Measurements from ENCODE around the gene RAPGEF6.

RAPGEF6 gene

GRCh38 chr5:131550606-131551005 lies 84.4 kb downstream of the RAPGEF6 start:
- DNase-seq (ENCODE audit: low read depth in 1 of 2, low spot score in 1 of 2): no peak

- no peak for DNase-seq (ENCODE audit: low read depth in 1 of 2, low spot score in 1 of 2)
Observed at GRCh38 chr5:131548176-131548575, 86.9 kb downstream of the RAPGEF6 start.

DNA sequence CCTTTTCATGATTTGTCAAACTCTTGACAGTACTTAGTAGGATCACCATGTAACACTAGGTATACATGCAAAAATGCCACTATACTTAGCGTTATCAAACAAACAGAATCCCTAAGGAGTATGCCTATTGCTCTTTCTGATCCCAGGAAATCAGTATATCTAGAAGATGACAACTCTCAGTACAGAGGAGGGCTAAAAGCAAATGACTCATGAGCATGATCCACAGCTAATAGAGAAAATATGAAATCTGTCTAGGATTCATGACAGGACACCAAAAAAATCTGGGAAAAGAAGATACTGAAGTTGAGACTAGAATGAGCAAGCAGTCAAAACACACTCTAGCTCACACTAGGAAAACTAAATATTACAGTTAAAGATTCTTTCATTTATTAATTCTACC lies 89.2 kb downstream of the RAPGEF6 start:
- no peak for DNase-seq (ENCODE audit: low read depth in 1 of 2, low spot score in 1 of 2)

- no peak for DNase-seq (ENCODE audit: low read depth in 1 of 2, low spot score in 1 of 2)
Observed at GRCh38 chr5:131542723-131543122, 92.3 kb downstream of the RAPGEF6 start.

DNA sequence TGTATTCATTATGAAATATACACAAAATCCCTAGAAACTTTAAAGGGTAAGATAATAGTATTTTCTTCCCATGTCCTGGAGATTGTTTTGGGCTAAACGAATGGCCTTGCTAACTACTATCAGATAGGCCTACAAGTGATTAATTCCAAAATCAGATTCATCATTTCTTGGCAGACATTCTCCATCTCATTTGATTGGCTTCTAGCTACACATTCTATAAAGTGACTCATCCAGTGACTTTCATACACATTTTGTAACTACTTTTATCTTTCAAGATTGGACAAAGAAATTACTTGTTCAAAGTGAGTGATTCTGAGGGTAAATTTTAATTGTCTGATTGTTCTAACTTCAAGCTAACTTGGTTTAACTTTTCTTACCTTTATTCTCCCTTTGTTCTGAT lies 93.3 kb downstream of the RAPGEF6 start:
- no peak for DNase-seq (ENCODE audit: low read depth in 1 of 2, low spot score in 1 of 2)

- DNase-seq (ENCODE audit: low read depth in 1 of 2, low spot score in 1 of 2): no peak
Observed at GRCh38 chr5:131541071-131541470, 94.0 kb downstream of the RAPGEF6 start.

DNA sequence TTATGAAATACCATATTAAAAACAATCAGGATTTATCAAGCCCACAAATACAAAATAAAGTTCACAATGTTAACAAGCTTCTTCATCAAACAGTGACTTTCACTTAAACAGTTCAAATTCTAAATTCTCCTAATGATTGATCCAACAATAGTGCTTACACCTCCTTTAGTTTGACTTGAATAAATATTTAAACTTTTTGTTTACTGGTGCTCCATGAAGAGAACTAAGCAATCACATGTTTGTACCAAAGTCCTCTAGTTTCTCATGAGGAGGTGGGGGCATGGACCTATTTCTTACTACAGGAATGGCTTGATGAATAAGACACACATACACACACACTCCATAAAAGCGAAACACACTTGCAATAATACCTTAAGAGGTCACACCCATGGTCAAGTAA lies 95.8 kb downstream of the RAPGEF6 start:
- DNase-seq (ENCODE audit: low read depth in 1 of 2, low spot score in 1 of 2): no peak

DNA sequence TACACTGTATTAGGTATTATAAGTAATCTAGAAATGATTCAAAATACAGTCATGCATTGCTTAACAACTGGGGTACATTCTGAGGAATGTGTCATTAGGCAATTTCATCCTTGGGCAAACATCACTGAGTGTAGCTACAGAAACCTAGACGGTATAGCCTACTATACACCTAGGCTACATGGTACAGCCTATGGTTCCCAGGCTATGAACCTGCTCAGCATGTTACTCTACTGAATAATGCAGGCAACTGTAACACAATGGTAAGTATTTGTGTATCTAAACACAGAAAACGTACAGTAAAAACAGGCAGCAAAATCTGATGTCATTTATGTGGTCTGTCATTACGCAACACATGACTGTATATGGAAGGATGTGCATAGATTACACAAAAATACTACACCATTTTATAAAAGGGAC lies 96.8 kb downstream of the RAPGEF6 start:
- DNase-seq (ENCODE audit: low read depth in 1 of 2, low spot score in 1 of 2): no peak

DNA sequence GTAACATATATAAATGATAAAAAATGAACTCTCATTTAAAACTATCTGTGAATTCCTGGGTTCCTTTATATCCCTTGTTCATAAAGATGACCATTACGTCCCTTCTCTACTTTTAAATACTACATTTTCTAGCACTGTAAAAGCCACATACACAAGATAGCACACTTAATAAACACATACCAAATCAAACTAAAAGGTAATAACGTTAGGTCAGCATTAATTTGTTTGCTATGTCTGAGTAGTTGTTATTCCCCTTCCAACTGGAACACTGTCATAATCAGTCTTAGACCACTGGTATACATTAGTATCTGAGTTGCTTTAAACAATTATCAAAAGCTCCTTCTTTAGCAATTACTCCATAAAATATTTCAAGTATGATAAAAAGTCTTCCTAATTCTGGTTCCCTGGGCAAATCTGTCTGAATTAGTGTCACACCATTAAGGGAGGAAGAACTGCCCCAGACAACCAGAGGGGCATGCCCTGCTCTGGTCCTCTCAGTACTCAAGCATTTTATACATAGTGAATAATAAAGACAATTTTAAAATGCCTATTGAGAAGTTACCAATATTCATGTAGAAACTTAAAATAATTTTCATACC lies 98.1 kb downstream of the RAPGEF6 start:
- DNase-seq (ENCODE audit: low read depth in 1 of 2, low spot score in 1 of 2): no peak

GRCh38 chr5:131536211-131536826 lies 98.7 kb downstream of the RAPGEF6 start:
- DNase-seq (ENCODE audit: low read depth in 1 of 2, low spot score in 1 of 2): no peak

DNA sequence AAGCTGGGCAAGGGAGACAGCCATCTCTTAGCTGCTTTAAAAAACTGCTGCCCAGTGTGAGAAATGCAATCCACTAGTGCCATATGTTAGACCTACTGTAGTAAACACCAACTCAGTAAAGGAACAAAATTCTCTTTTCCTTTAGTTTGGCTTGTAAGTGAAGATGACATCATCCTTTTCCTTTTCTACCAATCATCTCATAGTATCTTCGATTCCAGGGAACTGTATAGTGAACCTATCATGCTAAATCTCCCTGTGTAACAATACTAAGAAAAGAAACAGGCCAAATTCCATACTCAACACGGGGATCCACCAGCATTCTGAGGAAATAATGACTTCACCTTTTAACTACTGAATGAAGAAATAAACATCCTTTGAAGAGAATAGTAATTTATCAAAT lies 100.1 kb downstream of the RAPGEF6 start:
- DNase-seq (ENCODE audit: low read depth in 1 of 2, low spot score in 1 of 2): no peak

GRCh38 chr5:131533836-131534235 lies 101.2 kb downstream of the RAPGEF6 start:
- no peak for DNase-seq (ENCODE audit: low read depth in 1 of 2, low spot score in 1 of 2)

GRCh38 chr5:131532031-131532640 lies 102.9 kb downstream of the RAPGEF6 start:
- no peak for DNase-seq (ENCODE audit: low read depth in 1 of 2, low spot score in 1 of 2)

DNA sequence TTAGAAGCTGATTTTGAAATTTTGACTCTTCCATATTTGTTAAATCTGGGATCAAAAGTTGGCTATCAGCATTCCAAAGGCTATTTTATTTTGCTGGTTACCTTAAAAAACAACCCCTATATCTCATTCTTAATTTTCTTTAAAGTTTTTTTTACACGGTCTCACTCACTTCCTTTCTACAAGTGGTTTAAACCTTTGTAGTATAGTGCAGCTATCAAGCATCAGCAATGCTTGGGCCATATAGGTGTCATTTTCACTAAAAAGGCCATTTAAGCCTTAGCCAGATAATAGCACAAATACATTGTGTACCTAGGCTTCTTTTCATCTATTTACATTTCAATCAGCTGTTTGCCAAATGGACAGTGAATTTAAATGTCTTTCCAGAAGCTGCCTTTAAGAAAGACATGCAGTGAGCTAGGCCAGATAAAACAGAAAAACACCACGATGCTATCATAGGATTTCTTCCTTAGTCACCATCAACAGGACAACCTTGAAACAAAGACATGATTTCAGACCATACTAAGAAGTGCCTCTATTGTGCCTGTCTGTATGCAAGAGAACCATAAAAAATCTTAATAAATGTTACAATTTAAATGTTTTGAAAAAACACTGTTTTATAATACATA lies 104.2 kb downstream of the RAPGEF6 start:
- DNase-seq (ENCODE audit: low read depth in 1 of 2, low spot score in 1 of 2): no peak

GRCh38 chr5:131528682-131529081 lies 106.3 kb downstream of the RAPGEF6 start:
- no peak for DNase-seq (ENCODE audit: low read depth in 1 of 2, low spot score in 1 of 2)

DNA sequence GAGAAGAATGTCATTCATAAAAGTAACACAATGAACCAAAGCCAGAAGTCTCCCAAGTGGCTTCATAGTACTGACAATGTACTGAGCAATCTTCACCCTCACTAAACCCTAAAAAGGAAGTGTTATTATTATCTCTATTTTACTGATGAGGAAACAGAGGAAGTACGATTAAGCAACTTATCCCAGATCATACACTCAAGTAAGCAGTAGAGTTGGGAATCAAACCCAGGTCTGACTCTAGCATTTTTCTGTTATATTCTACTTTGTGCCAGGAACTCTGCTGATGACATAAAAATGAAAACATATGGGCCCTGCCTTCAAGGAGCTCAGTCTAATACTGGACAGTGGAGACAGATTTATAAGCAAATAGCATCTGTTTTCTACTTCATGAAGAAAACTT lies 109.2 kb downstream of the RAPGEF6 start:
- DNase-seq (ENCODE audit: low read depth in 1 of 2, low spot score in 1 of 2): no peak

GRCh38 chr5:131524431-131524830 lies 110.6 kb downstream of the RAPGEF6 start:
- DNase-seq (ENCODE audit: low read depth in 1 of 2, low spot score in 1 of 2): no peak

GRCh38 chr5:131523500-131524185 lies 111.4 kb downstream of the RAPGEF6 start:
- DNase-seq (ENCODE audit: low read depth in 1 of 2, low spot score in 1 of 2): no peak

- DNase-seq (ENCODE audit: low read depth in 1 of 2, low spot score in 1 of 2): no peak
Observed at GRCh38 chr5:131521252-131521651, 113.8 kb downstream of the RAPGEF6 start.

DNA sequence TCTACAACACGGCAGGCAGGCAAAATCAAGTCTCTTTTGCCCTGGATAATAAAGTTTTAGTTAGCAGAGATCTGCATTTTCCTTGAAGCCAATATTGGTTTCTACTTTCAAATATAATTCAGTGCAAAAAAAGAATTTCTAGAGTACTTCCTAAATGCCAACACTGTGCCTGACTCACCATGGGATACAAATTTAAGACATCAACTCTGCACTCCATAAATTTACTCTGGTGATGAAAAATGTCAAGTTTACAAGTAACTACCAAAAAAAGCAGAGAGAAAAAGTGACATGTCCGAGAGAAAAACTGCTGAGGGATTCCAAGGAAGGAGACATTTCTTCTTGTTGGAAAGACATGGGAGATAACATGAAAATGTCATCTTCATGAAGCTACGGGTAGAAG lies 119.7 kb downstream of the RAPGEF6 start:
- no peak for DNase-seq (ENCODE audit: low read depth in 1 of 2, low spot score in 1 of 2)

GRCh38 chr5:131514316-131515283 lies 120.4 kb downstream of the RAPGEF6 start:
- DNase-seq (ENCODE audit: low read depth in 1 of 2, low spot score in 1 of 2): no peak

All from activated CD4-positive, alpha-beta T cell treated with anti-CD3 and anti-CD28 coated beads, Interleukin-2, amount 50 U/mL, for 24 hours (primary cell).